Mesenchymal stem cell (in vitro differentiated cells and primary cell): Measurements from ENCODE around the gene TBL2.

Experiments used
- DNase-seq: peaks from one replicate; pipeline ENCODE4 v3.0.0-alpha.2; 2013
- H2AFZ ChIP-seq: one replicate; pipeline ENCODE4 v1.6.1; 2013; ENCODE audit warnings: low read depth, mild to moderate bottlenecking, control low read depth, inconsistent platforms, low read length, moderate library complexity
- H2AK5ac ChIP-seq: 2 replicates; pipeline ENCODE4 v1.6.1; 2013; ENCODE audit warnings: low read length, moderate library complexity, mild to moderate bottlenecking, inconsistent platforms; ENCODE audit not compliant: severe bottlenecking
- H2BK120ac ChIP-seq: one replicate; pipeline ENCODE4 v1.6.1; 2013; ENCODE audit warnings: low read depth, mild to moderate bottlenecking, inconsistent platforms, low read length, moderate library complexity
- H2BK12ac ChIP-seq, 2 experiments: one replicate each; pipeline ENCODE4 v1.6.1; 2013; ENCODE audit warnings: inconsistent platforms in 2 of 2, low read length in 2 of 2, mild to moderate bottlenecking in 2 of 2, moderate library complexity in 2 of 2, control low read depth in 1 of 2
- H2BK15ac ChIP-seq: one replicate; pipeline ENCODE4 v1.6.1; 2013; ENCODE audit warnings: mild to moderate bottlenecking, low read depth, inconsistent platforms; ENCODE audit not compliant: poor library complexity, severe bottlenecking
- H2BK5ac ChIP-seq: 2 replicates; pipeline ENCODE4 v1.6.1; 2013; ENCODE audit warnings: low read depth, mild to moderate bottlenecking, low read length, control low read depth, inconsistent platforms; ENCODE audit not compliant: poor library complexity, severe bottlenecking
- H3K14ac ChIP-seq, 2 experiments: one replicate each; pipeline ENCODE4 v1.6.1; 2013; ENCODE audit warnings: inconsistent platforms in 2 of 2, low read length in 2 of 2, control low read depth in 1 of 2, mild to moderate bottlenecking in 1 of 2, moderate library complexity in 1 of 2
- H3K18ac ChIP-seq, 2 experiments: one replicate each; pipeline ENCODE4 v1.6.1; 2013; ENCODE audit warnings: inconsistent platforms in 2 of 2, low read length in 2 of 2, control low read depth in 1 of 2, low read depth in 1 of 2, mild to moderate bottlenecking in 1 of 2
- H3K23ac ChIP-seq, 2 experiments: one replicate each; pipeline ENCODE4 v1.6.1; 2013; ENCODE audit warnings: inconsistent platforms in 2 of 2, low read length in 2 of 2, mild to moderate bottlenecking in 2 of 2, moderate library complexity in 2 of 2, control low read depth in 1 of 2
- H3K27ac ChIP-seq: 2 replicates; pipeline ENCODE4 v1.5.1; 2013; ENCODE audit warnings: mild to moderate bottlenecking, moderate library complexity, low read length, control low read depth, inconsistent platforms; ENCODE audit not compliant: poor library complexity, severe bottlenecking
- H3K27me3 ChIP-seq, 2 experiments: 2 replicates each; pipeline versions ENCODE4 v1.6.1 to v1.7.0; 2013; ENCODE audit warnings: low read length in 2 of 2, mild to moderate bottlenecking in 2 of 2, moderate library complexity in 2 of 2, control low read depth in 1 of 2, inconsistent platforms in 1 of 2; ENCODE audit not compliant: control insufficient read depth in 1 of 2, insufficient read depth in 1 of 2
- H3K36me3 ChIP-seq, 2 experiments: 2 replicates each; pipeline versions ENCODE4 v1.6.1 to v1.7.0; 2013; ENCODE audit warnings: low read length in 2 of 2, control low read depth in 1 of 2, inconsistent platforms in 1 of 2, low read depth in 1 of 2, mild to moderate bottlenecking in 1 of 2; ENCODE audit not compliant: insufficient read depth in 2 of 2, control insufficient read depth in 1 of 2
- H3K4ac ChIP-seq, 2 experiments: one replicate each; pipeline ENCODE4 v1.6.1; 2013; ENCODE audit warnings: inconsistent platforms in 2 of 2, low read length in 2 of 2, mild to moderate bottlenecking in 2 of 2, moderate library complexity in 2 of 2, control low read depth in 1 of 2, low read depth in 1 of 2
- H3K4me1 ChIP-seq: 2 replicates; pipeline ENCODE4 v1.6.1; 2013; ENCODE audit warnings: low read depth, low read length, control low read depth; ENCODE audit not compliant: control insufficient read depth, insufficient read depth
- H3K4me2 ChIP-seq: 2 replicates; pipeline ENCODE4 v1.6.1; 2013; ENCODE audit warnings: low read length, mild to moderate bottlenecking, inconsistent platforms; ENCODE audit not compliant: poor library complexity, severe bottlenecking
- H3K4me3 ChIP-seq, 2 experiments: 2 replicates each; pipeline versions ENCODE4 v1.5.1 to v1.7.0; 2013; ENCODE audit warnings: low read length in 2 of 2, mild to moderate bottlenecking in 2 of 2, control low read depth in 1 of 2, low read depth in 1 of 2; ENCODE audit not compliant: insufficient read depth in 1 of 2
- H3K79me1 ChIP-seq: replicated peaks from 2 replicates; pipeline ENCODE4 v1.6.1; 2013; ENCODE audit warnings: mild to moderate bottlenecking, control low read depth, low read length, inconsistent platforms; ENCODE audit not compliant: poor library complexity, severe bottlenecking
- H3K9ac ChIP-seq: 2 replicates; pipeline ENCODE4 v1.7.0; 2013; ENCODE audit warnings: mild to moderate bottlenecking, low read length, moderate library complexity
- H3K9me3 ChIP-seq: 2 replicates; pipeline ENCODE4 v1.7.0; 2013; ENCODE audit warnings: mild to moderate bottlenecking, low read length; ENCODE audit not compliant: control insufficient read depth
- H4K8ac ChIP-seq: one replicate; pipeline ENCODE4 v1.6.1; 2013; ENCODE audit warnings: inconsistent platforms, mild to moderate bottlenecking, low read length, moderate library complexity
- H4K91ac ChIP-seq: one replicate; pipeline ENCODE4 v1.6.1; 2013; ENCODE audit warnings: mild to moderate bottlenecking, low read length, inconsistent platforms
- WGBS: methylation state at CpG from one replicate; pipeline ENCODE4 v1.1.7; 2013; ENCODE audit warnings: mixed read lengths; 5-methylcytosine and 5-hydroxymethylcytosine counted together

TBL2 gene

DNA sequence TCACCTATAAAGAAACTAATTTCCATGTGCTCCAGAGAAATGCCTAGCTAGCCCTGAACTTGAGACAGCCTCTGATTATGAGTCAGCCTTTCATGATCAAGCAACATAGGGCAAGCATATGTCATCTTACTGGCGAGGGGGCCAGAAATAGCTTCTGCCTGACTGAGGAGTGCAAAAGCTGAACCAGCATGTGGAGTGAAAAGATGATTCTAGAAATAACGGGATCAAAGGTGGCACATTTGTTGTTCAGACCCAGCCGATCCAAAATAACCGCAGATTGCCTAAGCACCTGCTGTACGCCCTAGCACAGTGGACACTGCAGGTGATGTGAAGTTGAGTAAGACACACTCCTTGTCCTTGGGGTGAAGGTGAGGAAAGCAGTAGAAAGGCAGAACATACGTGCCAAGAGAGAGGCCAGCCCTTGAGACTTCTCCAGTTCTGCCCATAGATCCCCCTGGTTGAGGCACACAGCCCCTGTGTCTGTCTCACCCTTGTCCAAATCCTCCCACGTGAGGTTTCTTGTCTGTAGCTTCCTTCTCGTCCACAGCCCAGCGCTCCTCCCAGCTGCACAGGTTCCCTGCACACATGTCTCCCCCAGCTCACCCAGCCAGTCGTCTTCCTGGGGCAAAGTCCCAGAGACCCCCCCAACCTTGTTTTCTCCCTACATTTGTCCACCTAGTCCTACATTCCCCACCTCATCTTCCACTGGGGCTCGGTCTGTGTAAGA, 18.1 kb downstream of the TBL2 start:
- Histone ChIP-seq H3K36me3 (no peaks in the 10 kb centered on the region), H3K18ac (no peak overlapping the region), H2BK12ac (peak overlapping the region in 1 of 2 experiments; percentile 37), H2AFZ (no peak overlapping the region), H2BK15ac (no peak overlapping the region), H3K27me3 (no peaks in the 10 kb centered on the region), H3K14ac (no peak overlapping the region), H3K9ac (peak overlapping the region; percentile 73), H2AK5ac (peak overlapping the region; percentile 61), H3K23ac (no peak overlapping the region), H3K4me3 (peak overlapping the region in 1 of 2 experiments; percentile 29), H2BK120ac (no peak overlapping the region), H2BK5ac (no peak overlapping the region), H4K91ac (no peak overlapping the region), H3K4me2 (no peak overlapping the region), H3K9me3 (no peaks in the 10 kb centered on the region), H3K79me1 (no peaks in the 10 kb centered on the region), H3K27ac (peak overlapping the region; percentile 55), H3K4ac (no peak overlapping the region), H3K4me1 (peaks cover 14% of the 10 kb centered on the region), H4K8ac (no peak overlapping the region)
- DNase-seq: peak; percentile 84
- WGBS: 72% methylated on average over 11 of the region's 11 CpGs

DNA sequence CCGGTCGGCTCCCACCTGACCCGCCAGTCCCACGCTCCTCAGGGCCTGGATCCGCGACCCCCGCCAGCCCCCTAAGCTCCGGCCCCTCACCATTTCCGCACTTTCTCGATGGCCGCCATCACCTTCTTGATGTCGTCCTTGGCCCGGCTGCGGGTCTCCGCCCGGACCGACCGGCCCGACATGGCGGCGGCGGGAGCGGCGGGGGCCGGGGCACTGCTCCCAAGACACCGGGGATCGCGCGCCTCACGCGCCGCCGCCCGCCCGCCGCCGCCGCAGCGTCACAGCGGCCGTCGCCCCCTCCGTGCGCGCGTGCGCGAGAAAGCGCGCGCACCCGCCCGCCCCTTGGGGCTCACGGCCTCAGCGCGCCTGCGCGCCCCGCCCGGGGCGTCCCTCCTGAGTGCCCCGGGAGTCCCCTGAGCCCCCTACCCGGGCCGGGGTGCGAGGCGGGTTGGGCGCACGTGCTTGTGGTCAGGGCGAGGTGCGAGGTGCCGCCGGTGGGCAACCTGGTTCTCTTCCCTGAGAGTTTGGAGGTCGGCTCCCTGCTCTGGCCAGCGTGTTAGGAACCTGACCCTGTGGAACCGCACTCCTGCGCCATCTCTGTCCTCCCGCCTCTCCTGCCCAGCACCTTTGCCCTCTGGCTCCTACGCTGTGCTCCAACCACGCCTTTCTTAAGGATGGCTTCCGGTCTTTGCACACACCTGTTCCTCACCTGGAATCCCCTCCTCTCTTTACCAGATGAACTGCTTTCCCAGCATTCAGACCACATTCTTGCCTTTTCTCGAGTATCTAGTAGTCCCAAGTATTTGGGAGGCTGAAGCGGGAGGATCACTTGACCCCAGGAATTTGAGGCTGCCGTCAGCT, 20.8 kb downstream of the TBL2 start, which contains the start of gene BCL7B:
Gene BCL7B, minus strand, starts transcription at position 294 of the 861 bp plus-strand sequence. Its CDS starts 112 bp downstream, at position 182.
- Histone ChIP-seq H3K4me1 (peaks cover 20% of the 10 kb centered on the region), H3K14ac (peak within 1 kb of the TSS in 1 of 2 experiments; percentile 94), H2BK5ac (peak within 1 kb of the TSS; percentile 68), H3K23ac (no peak within 1 kb of the TSS), H3K36me3 (peaks cover 4 to 12% of the 10 kb centered on the region in 2 experiments), H3K4ac (peak within 1 kb of the TSS; percentile 92 to 99), H3K27me3 (no peaks in the 10 kb centered on the region), H3K18ac (peak within 1 kb of the TSS; percentile 98 to 100), H3K9ac (peak within 1 kb of the TSS; percentile 95), H3K27ac (peak within 1 kb of the TSS; percentile 95), H2BK12ac (peak within 1 kb of the TSS; percentile 0 to 22), H3K79me1 (peaks cover 2% of the 10 kb centered on the region), H3K4me3 (peak within 1 kb of the TSS; percentile 96 to 99), H3K9me3 (no peaks in the 10 kb centered on the region), H2AK5ac (peak within 1 kb of the TSS; percentile 65), H4K8ac (peak within 1 kb of the TSS; percentile 98), H2BK120ac (peak within 1 kb of the TSS; percentile 96), H2BK15ac (peak within 1 kb of the TSS; percentile 98), H4K91ac (peak within 1 kb of the TSS; percentile 97), H3K4me2 (peak within 1 kb of the TSS; percentile 84), H2AFZ (peak within 1 kb of the TSS; percentile 87)
- WGBS: 7% methylated on average over 62 of the region's 83 CpGs
- peak; percentile 65 for DNase-seq

DNA sequence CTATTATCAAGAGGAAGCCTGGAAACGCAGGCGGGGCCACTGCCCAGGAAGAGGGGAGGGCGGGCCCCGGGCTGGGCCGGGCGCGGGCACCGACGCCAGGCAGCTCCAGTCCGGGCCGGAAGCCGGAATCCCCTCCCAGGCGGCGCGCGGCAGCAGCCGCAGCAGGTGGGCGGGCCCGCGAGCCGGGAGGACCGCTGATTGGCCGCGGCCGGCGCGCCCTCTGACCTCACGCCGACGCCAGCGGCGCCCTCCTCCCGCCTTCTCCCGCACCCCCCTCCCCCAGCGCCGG, 21.3 kb downstream of the TBL2 start:
- Histone ChIP-seq H4K8ac (peak overlapping the region; percentile 98), H3K79me1 (peaks cover 4% of the 10 kb centered on the region), H4K91ac (no peak overlapping the region), H2AFZ (no peak overlapping the region), H2AK5ac (no peak overlapping the region), H3K9me3 (no peaks in the 10 kb centered on the region), H3K4me3 (peak overlapping the region; percentile 96 to 99), H2BK5ac (peak overlapping the region; percentile 68), H3K14ac (peak overlapping the region in 1 of 2 experiments; percentile 94), H3K4ac (peak overlapping the region in 1 of 2 experiments; percentile 99), H3K27me3 (no peaks in the 10 kb centered on the region), H3K36me3 (peaks cover 9 to 17% of the 10 kb centered on the region in 2 experiments), H3K9ac (peak overlapping the region; percentile 95), H2BK15ac (peak overlapping the region; percentile 98), H3K4me1 (peaks cover 20% of the 10 kb centered on the region), H3K23ac (no peak overlapping the region), H2BK12ac (no peak overlapping the region), H3K27ac (peak overlapping the region; percentile 95), H3K18ac (peak overlapping the region in 1 of 2 experiments; percentile 94), H3K4me2 (peak overlapping the region; percentile 84), H2BK120ac (peak overlapping the region; percentile 96)
- peak; percentile 93 for DNase-seq
- 0% methylated on average over 10 of the region's 36 CpGs for WGBS
